HT1080 (cell line): ENCODE data around the gene CCDC152. TPM values are rescaled to one million over a fixed set of nuclear protein-coding genes. Genes with fewer than 3 reads are reported as not detected.
"Not testable (repeated sequence)": the region's sequence is repeated elsewhere in the genome, so short reads cannot be mapped to it uniquely, and the experiment has no call there.

Experiments used
- DNase-seq: peaks from one replicate; pipeline ENCODE4 v3.0.0-alpha.2; 2015; ENCODE audit warnings: low read depth
- total RNA-seq: library from RNA; depleted of rRNA; stranded (reverse); fragments of >200 nt; shearing (Covaris generic); gene quantifications from 2 replicates; pipeline ENCODE4 v1.2.3, GENCODE V29; 2014

CCDC152 gene
- total RNA-seq, 1 experiment from 2014 or later = not detected

GRCh38 chr5:42811591-42812446 is 55.2 kb downstream of the CCDC152 start, which contains the start of gene SELENOP:
Gene SELENOP (minus strand): TSS chr5:42811892. CDS start chr5:42808353, 3,539 bp downstream.
- no peak for DNase-seq

- no peak for DNase-seq
Measured at GRCh38 chr5:42812620-42813019, 56.0 kb downstream of the CCDC152 start.

- no peak for DNase-seq
Measured at GRCh38 chr5:42813533-42813932, 56.9 kb downstream of the CCDC152 start.

- DNase-seq = not testable (repeated sequence)
Measured at GRCh38 chr5:42816546-42816945, 59.9 kb downstream of the CCDC152 start.

- DNase-seq = no peak
Measured at GRCh38 chr5:42819745-42820144, 63.1 kb downstream of the CCDC152 start.

GRCh38 chr5:42822548-42822947 is 65.9 kb downstream of the CCDC152 start:
- no peak for DNase-seq

GRCh38 chr5:42824347-42824976 is 67.8 kb downstream of the CCDC152 start:
- DNase-seq = no peak

GRCh38 chr5:42825422-42826148 is 69.0 kb downstream of the CCDC152 start:
- DNase-seq = no peak

GRCh38 chr5:42826757-42827515 is 70.3 kb downstream of the CCDC152 start:
- no peak for DNase-seq

GRCh38 chr5:42828671-42829070 is 72.1 kb downstream of the CCDC152 start:
- no peak for DNase-seq

- DNase-seq = no peak
Measured at GRCh38 chr5:42830924-42831323, 74.3 kb downstream of the CCDC152 start.

- DNase-seq = no peak
Measured at GRCh38 chr5:42832060-42832459, 75.4 kb downstream of the CCDC152 start.

GRCh38 chr5:42836070-42836769 is 79.6 kb downstream of the CCDC152 start:
- DNase-seq = no peak

- DNase-seq = no peak
Measured at GRCh38 chr5:42837601-42838000, 81.0 kb downstream of the CCDC152 start.

GRCh38 chr5:42839196-42839595 is 82.6 kb downstream of the CCDC152 start:
- DNase-seq = no peak

- no peak for DNase-seq
Measured at GRCh38 chr5:42840269-42840668, 83.7 kb downstream of the CCDC152 start.

- no peak for DNase-seq
Measured at GRCh38 chr5:42840842-42841567, 84.4 kb downstream of the CCDC152 start.

GRCh38 chr5:42842921-42843641 is 86.5 kb downstream of the CCDC152 start:
- DNase-seq = no peak

GRCh38 chr5:42843675-42844292 is 87.2 kb downstream of the CCDC152 start:
- no peak for DNase-seq
